DND-41 (cell line): ENCODE results near the gene RASGRF1.

ENCODE experiments used
- CTCF ChIP-seq: IDR thresholded peaks from 2 replicates; pipeline ENCODE4 v1.5.1; 2012; ENCODE audit warnings: borderline replicate concordance, low read length, moderate library complexity, mild to moderate bottlenecking; ENCODE audit not compliant: poor library complexity, severe bottlenecking; ENCODE audit errors: extremely low read depth
- EZH2 ChIP-seq: IDR thresholded peaks from 3 replicates; pipeline ENCODE4 v1.6.1; 2012; ENCODE audit warnings: borderline replicate concordance, low read depth, mild to moderate bottlenecking, moderate library complexity, low read length, inconsistent platforms; ENCODE audit not compliant: severe bottlenecking

GRCh38 chr15:79132770-79133169 is 42.2 kb upstream of the RASGRF1 start:
- TF ChIP-seq CTCF (no peak), EZH2 (no peak)
